GM21529 (cell line): Measurements from ENCODE around the gene ATXN1L.
"Not testable (repeated sequence)": the region's sequence is repeated elsewhere in the genome, so short reads cannot be mapped to it uniquely, and the experiment has no call there.

Experiments used
- ATAC-seq: cut with Tn5 transposase; IDR thresholded peaks from one replicate; pipeline ENCODE4 v1.9.1; 2021; ENCODE audit not compliant: unreplicated experiment

ATXN1L gene

DNA sequence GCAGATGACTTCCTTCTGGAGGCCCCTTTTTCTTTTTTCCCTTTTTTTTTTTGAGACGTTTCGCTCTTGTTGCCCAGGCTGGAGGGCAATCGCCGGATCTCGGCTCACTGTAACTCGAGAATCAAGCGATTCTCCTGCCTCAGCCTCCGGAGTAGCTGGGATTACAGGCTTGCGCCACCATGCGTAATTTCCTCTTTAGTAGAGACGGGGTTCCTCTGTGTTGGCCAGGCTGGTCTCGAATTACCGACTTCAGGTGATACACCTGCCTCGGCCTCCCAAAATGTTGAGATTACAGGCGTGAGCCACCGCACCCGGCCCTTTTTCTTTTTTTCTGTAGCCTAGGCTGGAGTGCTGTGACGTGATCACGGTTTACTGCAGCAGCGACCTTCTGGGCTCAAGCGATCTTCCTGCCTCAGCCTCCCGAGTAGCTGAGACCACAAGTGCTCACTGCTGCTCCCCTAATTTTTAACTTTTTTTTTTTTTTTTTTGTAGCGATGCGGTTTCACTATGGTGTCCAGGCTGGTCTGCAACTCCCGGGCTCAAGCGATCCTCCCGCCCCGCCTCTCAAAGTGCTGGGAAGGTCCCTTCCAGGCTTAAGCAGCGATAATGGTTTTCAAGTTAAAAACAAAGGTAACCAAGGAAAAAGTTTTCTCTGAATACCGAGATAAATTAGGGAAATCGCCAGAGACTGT lies 48.6 kb downstream of the ATXN1L start:
- peak; percentile 22 for ATAC-seq

DNA sequence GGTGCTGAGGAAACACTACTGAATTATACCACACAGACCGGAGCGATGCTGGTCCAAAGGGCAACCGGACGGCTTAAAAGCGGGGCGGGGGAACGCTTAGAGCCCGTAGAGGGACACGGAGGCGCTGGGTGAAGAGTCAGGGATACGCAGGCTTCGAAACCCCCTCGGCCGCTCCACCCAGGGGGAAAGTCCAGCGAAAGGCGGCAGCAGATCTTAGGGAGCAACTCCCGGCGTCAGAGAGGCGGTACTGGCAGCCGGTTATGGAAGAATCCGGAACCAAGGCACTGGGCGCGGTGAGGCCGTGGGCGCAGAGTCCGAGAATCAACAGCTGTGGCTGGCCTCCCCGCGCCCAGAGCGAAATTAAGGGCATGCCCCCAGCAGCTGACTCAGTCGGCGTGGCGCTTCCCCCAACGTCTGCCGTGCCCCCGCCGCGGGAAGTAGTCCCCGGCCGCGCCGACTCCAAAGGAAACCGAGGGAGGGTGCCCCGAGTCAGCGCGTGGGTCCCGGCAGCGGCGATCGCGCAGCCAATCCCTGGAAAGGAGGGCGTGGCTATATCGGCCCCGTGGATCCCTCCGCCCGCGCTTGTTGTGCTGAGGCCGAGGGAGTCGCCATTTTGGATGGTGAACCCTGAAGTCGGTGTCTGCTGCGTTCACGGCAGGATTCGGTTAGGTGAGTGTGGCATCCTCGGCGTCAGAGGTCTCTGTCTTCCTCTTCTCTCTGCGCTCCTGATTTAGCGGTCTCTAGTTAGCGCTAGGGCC lies 49.3 kb downstream of the ATXN1L start, which contains the start of gene IST1:
Gene IST1, plus strand, starts transcription at position 611 of the 758 bp plus-strand sequence. CDS start 20,110 bp downstream, outside the sequence.
- peak; percentile 84 for ATAC-seq

- ATAC-seq, result peak; percentile 14
Observed at GRCh38 chr16:71895679-71896365, 50.0 kb downstream of the ATXN1L start.

DNA sequence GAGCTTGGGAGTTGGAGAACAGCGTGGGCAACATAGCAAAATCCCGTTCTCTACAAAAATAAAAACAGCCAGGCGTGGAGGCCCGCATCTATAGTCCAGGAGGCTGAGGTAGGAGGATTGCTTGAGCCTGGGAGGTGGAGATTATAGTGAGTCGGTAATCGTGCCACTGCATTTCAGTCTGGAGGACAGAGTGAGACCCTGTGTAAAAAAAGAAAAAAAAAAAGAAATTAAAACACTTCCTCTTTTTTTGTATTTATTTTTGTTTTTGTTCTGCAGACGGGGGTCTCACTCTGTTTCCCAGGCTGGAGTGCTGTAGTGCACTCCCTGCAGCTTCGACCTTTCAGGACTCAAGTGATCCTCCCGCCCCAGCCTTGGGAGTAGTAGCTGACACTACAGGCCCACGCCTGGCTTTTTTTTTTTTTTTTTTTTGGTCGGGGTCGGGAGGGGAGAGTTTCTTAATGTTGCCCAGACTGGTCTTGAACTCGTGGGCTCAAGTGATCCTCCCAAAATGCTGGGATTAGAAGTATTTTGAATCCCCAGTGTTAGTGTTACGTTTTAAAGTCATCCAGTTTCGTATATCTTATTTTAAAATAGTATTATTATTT lies 51.1 kb downstream of the ATXN1L start:
- no peak for ATAC-seq

- no peak for ATAC-seq
Observed at GRCh38 chr16:71899171-71899570, 53.4 kb downstream of the ATXN1L start.

DNA sequence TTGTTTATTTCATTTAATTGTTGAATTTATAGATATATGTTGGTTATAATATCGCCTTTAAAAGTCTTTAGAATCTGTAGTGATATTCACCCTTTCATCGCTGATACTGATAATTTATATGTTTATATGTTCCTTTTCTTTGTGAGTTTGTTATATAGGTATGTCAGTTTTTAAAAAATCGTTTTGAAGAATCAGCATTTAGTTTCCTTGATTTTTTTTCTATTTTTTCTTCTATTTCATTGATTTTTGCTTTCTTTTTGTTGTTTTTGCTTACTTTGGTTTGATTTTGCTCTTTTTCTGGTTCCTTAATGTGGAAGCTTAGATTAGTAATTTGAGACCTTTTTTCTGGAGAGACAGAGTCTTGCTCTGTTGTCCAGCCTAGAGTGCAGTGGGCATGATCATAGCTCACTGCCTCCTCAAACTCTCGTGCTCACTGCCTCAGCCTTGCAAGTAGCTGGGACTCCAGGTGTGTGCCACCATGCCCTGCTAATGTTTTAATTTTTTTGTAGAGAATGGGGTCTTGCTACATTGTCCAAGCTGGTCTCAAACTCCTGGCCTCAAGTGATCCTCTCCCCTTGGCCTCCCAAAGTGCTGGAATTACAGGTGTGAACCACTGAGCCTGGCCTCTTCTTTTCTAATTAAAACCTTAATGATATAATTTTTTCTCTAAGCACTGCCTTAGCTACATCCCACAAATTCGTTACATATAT lies 57.0 kb downstream of the ATXN1L start:
- no peak for ATAC-seq

DNA sequence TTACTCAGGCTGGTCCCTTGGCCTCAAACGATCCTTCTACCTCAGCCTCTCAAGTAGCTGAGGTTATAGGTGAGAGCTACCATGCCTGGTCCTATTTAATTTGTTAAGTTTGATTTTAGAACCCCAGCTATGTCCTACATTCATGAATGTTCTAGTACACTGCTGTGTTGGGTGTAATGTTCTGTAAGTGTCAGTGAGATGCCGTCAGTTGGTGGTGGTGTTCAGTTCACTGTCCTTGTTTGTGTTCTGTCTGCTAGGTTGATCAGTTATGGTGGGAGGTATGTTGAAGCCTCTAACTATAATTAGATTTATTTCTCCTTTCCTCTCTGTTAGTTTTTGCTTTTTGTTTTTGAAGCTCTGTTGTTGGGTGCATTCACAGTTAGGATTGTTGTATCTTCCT lies 57.8 kb downstream of the ATXN1L start:
- ATAC-seq, result no peak

- no peak for ATAC-seq
Observed at GRCh38 chr16:71904239-71904638, 58.5 kb downstream of the ATXN1L start.

- not testable (repeated sequence) for ATAC-seq
Observed at GRCh38 chr16:71905765-71906164, 60.0 kb downstream of the ATXN1L start.
